H1 (cell line): ENCODE data around the gene FOSL1. TPM values are rescaled to one million over a fixed set of nuclear protein-coding genes. Genes with fewer than 3 reads are reported as not detected.

Source experiments
- CTCF ChIA-PET: fragments of 300-600 bp; sonication (Branson Sonifier 250); formaldehyde crosslinking; loops from one replicate; lab custom pipeline; 2021; ENCODE audit not compliant: partially characterized antibody; lab: Charles Lee
- POLR2A ChIA-PET: fragments of 300-600 bp; sonication (Branson Sonifier 250); formaldehyde crosslinking; loops from one replicate; lab custom pipeline; 2021; ENCODE audit warnings: inconsistent platforms; ENCODE audit not compliant: partially characterized antibody; lab: Charles Lee
- DNase-seq, 2 experiments: peaks; one replicate each; pipeline versions ENCODE4 v3.0.0 to v3.0.0-alpha.2; 2010 to 2022; ENCODE audit warnings: low spot score in 2 of 2, low read depth in 1 of 2, mixed read lengths in 1 of 2
- FAIRE-seq: peaks from 2 replicates; lab custom pipeline; 2011; peaks lifted over from hg19 to GRCh38; lab: Jason Lieb, UNC
- H2AFZ ChIP-seq: 2 replicates; pipeline ENCODE4 v1.8.1; 2012; ENCODE audit warnings: low read length, inconsistent platforms
- H2AK5ac ChIP-seq: 2 replicates; pipeline ENCODE4 v1.6.1; 2013; ENCODE audit warnings: low read depth, low read length
- H2BK120ac ChIP-seq: replicated peaks from 2 replicates; pipeline ENCODE3; 2013; ENCODE audit warnings: low read depth, low read length, inconsistent platforms
- H2BK12ac ChIP-seq: 2 replicates; pipeline ENCODE4 v1.6.1; 2013; ENCODE audit warnings: low read depth, low read length
- H2BK15ac ChIP-seq: 2 replicates; pipeline ENCODE4 v1.6.1; 2013; ENCODE audit warnings: low read length
- H2BK20ac ChIP-seq: 2 replicates; pipeline ENCODE4 v1.6.1; 2013; ENCODE audit warnings: low read length
- H2BK5ac ChIP-seq: 2 replicates; pipeline ENCODE4 v1.6.1; 2013; ENCODE audit warnings: low read depth, low read length
- H3K14ac ChIP-seq: 2 replicates; pipeline ENCODE4 v1.6.1; 2013; ENCODE audit warnings: inconsistent platforms; ENCODE audit not compliant: insufficient read length
- H3K18ac ChIP-seq: 2 replicates; pipeline ENCODE4 v1.6.1; 2013; ENCODE audit warnings: low read length; ENCODE audit errors: extremely low read depth
- H3K23ac ChIP-seq: 2 replicates; pipeline ENCODE4 v1.6.1; 2013; ENCODE audit warnings: inconsistent platforms; ENCODE audit not compliant: insufficient read length
- H3K23me2 ChIP-seq: 2 replicates; pipeline ENCODE4 v1.6.1; 2013; ENCODE audit warnings: low read depth, low read length
- H3K27ac ChIP-seq: 2 replicates; pipeline ENCODE4 v1.6.1; 2011; ENCODE audit warnings: low read depth, low read length, inconsistent platforms
- H3K27me3 ChIP-seq, 4 experiments: replicated peaks in 1 of 4; 1 replicate in 1 of 4; 2 replicates in 3 of 4; pipeline versions ENCODE4 v1.6.1 to v1.8.1; 2011 to 2013; ENCODE audit warnings: low read length in 3 of 4, mild to moderate bottlenecking in 3 of 4, inconsistent platforms in 2 of 4, mixed read lengths in 2 of 4, moderate library complexity in 1 of 4; ENCODE audit not compliant: control insufficient read depth in 3 of 4, insufficient read depth in 3 of 4; ENCODE audit errors: extremely low read depth in 1 of 4
- H3K36me3 ChIP-seq, 4 experiments: 2 replicates each; pipeline versions ENCODE4 v1.6.1 to v1.8.1; 2011 to 2013; ENCODE audit warnings: mild to moderate bottlenecking in 4 of 4, low read length in 3 of 4, moderate library complexity in 2 of 4, control low read depth in 1 of 4, inconsistent platforms in 1 of 4; ENCODE audit not compliant: insufficient read depth in 4 of 4, control insufficient read depth in 2 of 4
- H3K4ac ChIP-seq: replicated peaks from 2 replicates; pipeline ENCODE3; 2013; ENCODE audit warnings: low read length, low read depth, mixed read lengths, inconsistent platforms; ENCODE audit not compliant: insufficient read length
- H3K4me1 ChIP-seq, 4 experiments: replicated peaks in 1 of 4; 1 replicate in 1 of 4; 2 replicates in 3 of 4; pipeline versions ENCODE4 v1.6.1 to v1.8.1; 2011 to 2013; ENCODE audit warnings: low read length in 3 of 4, inconsistent platforms in 2 of 4, mixed read lengths in 1 of 4; ENCODE audit not compliant: insufficient read depth in 4 of 4, control insufficient read depth in 3 of 4
- H3K4me2 ChIP-seq, 2 experiments: 2 replicates each; pipeline versions ENCODE4 v1.6.1 to v1.8.1; 2011 to 2013; ENCODE audit warnings: low read depth in 2 of 2, low read length in 2 of 2, control low read depth in 1 of 2, inconsistent platforms in 1 of 2, mild to moderate bottlenecking in 1 of 2; ENCODE audit not compliant: insufficient read depth in 1 of 2
- H3K4me3 ChIP-seq, 4 experiments: fragments of 200-600, 300-600 bp in 1 of 4; sonication (generic), shearing (Covaris generic), sonication (Bioruptor Twin) in 1 of 4; 2 replicates each; pipeline versions ENCODE4 v1.5.1 to v1.8.1; 2011 to 2016; ENCODE audit warnings: low read length in 4 of 4, low read depth in 3 of 4, control low read depth in 2 of 4, inconsistent platforms in 2 of 4, mild to moderate bottlenecking in 2 of 4, mixed read lengths in 1 of 4, moderate library complexity in 1 of 4; ENCODE audit not compliant: insufficient read depth in 2 of 4; ENCODE audit errors: extremely low read depth in 1 of 4
- H3K56ac ChIP-seq: replicated peaks from 2 replicates; pipeline ENCODE3; 2013; ENCODE audit warnings: low read depth, mild to moderate bottlenecking, mixed read lengths, low read length, inconsistent platforms; ENCODE audit not compliant: insufficient read length
- H3K79me1 ChIP-seq: 2 replicates; pipeline ENCODE4 v1.6.1; 2013; ENCODE audit warnings: low read depth, low read length, control low read depth
- H3K79me2 ChIP-seq, 2 experiments: 2 replicates each; pipeline versions ENCODE4 v1.6.1 to v1.8.1; 2012 to 2013; ENCODE audit warnings: low read length in 2 of 2, mild to moderate bottlenecking in 2 of 2, inconsistent platforms in 1 of 2; ENCODE audit not compliant: insufficient read depth in 2 of 2, control insufficient read depth in 1 of 2
- H3K9ac ChIP-seq, 4 experiments: replicated peaks in 1 of 4; 1 replicate in 1 of 4; 2 replicates in 3 of 4; pipeline versions ENCODE4 v1.6.1 to v1.8.1; 2011 to 2013; ENCODE audit warnings: low read depth in 3 of 4, low read length in 3 of 4, control low read depth in 2 of 4, mild to moderate bottlenecking in 2 of 4, moderate library complexity in 2 of 4, inconsistent platforms in 1 of 4; ENCODE audit errors: extremely low read depth in 1 of 4
- H3K9me3 ChIP-seq, 2 experiments: 2 replicates each; pipeline versions ENCODE4 v1.6.1 to v1.8.1; 2012 to 2013; ENCODE audit warnings: mild to moderate bottlenecking in 2 of 2, moderate library complexity in 2 of 2, control low read depth in 1 of 2, inconsistent platforms in 1 of 2, low read depth in 1 of 2, low read length in 1 of 2, mixed read lengths in 1 of 2; ENCODE audit not compliant: insufficient read depth in 2 of 2
- H4K20me1 ChIP-seq, 2 experiments: replicated peaks in 1 of 2; 2 replicates each; pipeline versions ENCODE3 to v1.8.1; 2011 to 2013; ENCODE audit warnings: inconsistent platforms in 2 of 2, low read length in 2 of 2, mild to moderate bottlenecking in 1 of 2; ENCODE audit not compliant: insufficient read depth in 2 of 2, control insufficient read depth in 1 of 2
- H4K5ac ChIP-seq: 2 replicates; pipeline ENCODE4 v1.6.1; 2013; ENCODE audit warnings: low read length, low read depth, mixed read lengths, inconsistent platforms; ENCODE audit not compliant: insufficient read length
- H4K8ac ChIP-seq: 2 replicates; pipeline ENCODE4 v1.8.0; 2013; ENCODE audit warnings: mild to moderate bottlenecking, moderate library complexity, low read length, inconsistent platforms; ENCODE audit not compliant: insufficient read depth; ENCODE audit errors: extremely low read depth
- H4K91ac ChIP-seq: replicated peaks from 2 replicates; pipeline ENCODE3; 2013; ENCODE audit warnings: low read length, mixed read lengths, inconsistent platforms; ENCODE audit not compliant: insufficient read length
- ATF3 ChIP-seq: IDR thresholded peaks from 2 replicates; pipeline ENCODE4 v1.6.1; 2011; ENCODE audit warnings: low read depth, mild to moderate bottlenecking, low read length; ENCODE audit not compliant: insufficient read depth
- CBX8 ChIP-seq: fragments of 300-800, 300-1000 bp; sonication (generic); IDR thresholded peaks from 2 replicates; pipeline ENCODE4 v1.7.1; 2016; ENCODE audit warnings: low read depth, low read length, borderline replicate concordance
- CREB1 ChIP-seq: IDR thresholded peaks from 2 replicates; pipeline ENCODE4 v1.6.1; 2012; ENCODE audit warnings: inconsistent platforms
- EGR1 ChIP-seq: IDR thresholded peaks from 2 replicates; pipeline ENCODE4 v1.6.1; 2011; ENCODE audit warnings: low read depth, low read length, borderline replicate concordance
- PHF8 ChIP-seq: fragments of 200-600 bp; sonication (generic); conservative IDR thresholded peaks from 2 replicates; pipeline ENCODE4 v1.7.1; 2012; ENCODE audit warnings: low read depth, mild to moderate bottlenecking, inconsistent platforms, low read length, moderate library complexity
- RNF2 ChIP-seq: fragments of 200-900, 300-1000 bp; sonication (generic); IDR thresholded peaks from 2 replicates; pipeline ENCODE4 v1.7.1; 2016; ENCODE audit warnings: borderline replicate concordance, low read depth, mild to moderate bottlenecking, antibody characterized with exemption, low read length; ENCODE audit not compliant: poor library complexity, severe bottlenecking; ENCODE audit errors: missing control alignments
- SP1 ChIP-seq: IDR thresholded peaks from 2 replicates; pipeline ENCODE4 v1.6.1; 2011; ENCODE audit warnings: low read depth, low read length
- SUZ12 ChIP-seq: fragments of 200-600 bp; sonication (generic); IDR thresholded peaks from 2 replicates; pipeline ENCODE4 v1.6.1; 2012; ENCODE audit warnings: mild to moderate bottlenecking, inconsistent platforms, low read length, moderate library complexity, mixed read lengths
- TAF1 ChIP-seq: IDR thresholded peaks from 2 replicates; pipeline ENCODE4 v1.6.1; 2011; ENCODE audit warnings: mild to moderate bottlenecking, low read depth, low read length
- TAF7 ChIP-seq: optimal IDR thresholded peaks from 2 replicates; pipeline ENCODE3; 2011; ENCODE audit warnings: low read depth, mild to moderate bottlenecking, inconsistent platforms, low read length, moderate library complexity, borderline replicate concordance
- whole genome bisulfite sequencing, 2 experiments: shearing (Covaris generic) in 1 of 2; methylation state at CpG; one replicate each; pipeline versions ENCODE4 v1.1.6 to v1.1.7; 2013 to 2015; ENCODE audit warnings: low lambda C conversion rate in 2 of 2, mixed read lengths in 2 of 2, inconsistent platforms in 1 of 2, low coverage in 1 of 2, missing lambda C conversion rate in 1 of 2; ENCODE audit not compliant: insufficient replicate concordance in 2 of 2, insufficient coverage in 1 of 2, insufficient read length in 1 of 2; ENCODE audit errors: extremely low coverage in 1 of 2, missing lambda C conversion rate in 1 of 2; 5-methylcytosine and 5-hydroxymethylcytosine counted together
- polyA plus RNA-seq, 7 experiments: library from polyadenylated mRNA; depleted of rRNA in 3 of 7; stranded (reverse) in 5 of 7; unstranded in 2 of 7; fragments of >200 nt in 5 of 7; fragments of 200-250 nt in 2 of 7; gene quantifications; 1 replicate in 5 of 7; 2 replicates in 1 of 7; 4 replicates in 1 of 7; pipeline versions ENCODE4 v1.2.1 to v1.2.3, GENCODE V29; 2011 to 2013; ENCODE audit warnings: missing spikeins in 2 of 7, mixed read lengths in 2 of 7
- total RNA-seq: library from RNA; stranded (reverse); fragmentation: NEBNext Ultra II Directional; extraction: Animal tissue kit (Norgen Biotek cat#: 25700); gene quantifications from 2 replicates; pipeline ENCODE4 v1.2.1, GENCODE V29; 2021

Gene FOSL1
- total and polyA plus RNA-seq, 2 of the 8 experiments (the other 6 are each of a cell fraction or from before 2014, with no cell fraction given): 6.3 to 7.2 TPM

DNA sequence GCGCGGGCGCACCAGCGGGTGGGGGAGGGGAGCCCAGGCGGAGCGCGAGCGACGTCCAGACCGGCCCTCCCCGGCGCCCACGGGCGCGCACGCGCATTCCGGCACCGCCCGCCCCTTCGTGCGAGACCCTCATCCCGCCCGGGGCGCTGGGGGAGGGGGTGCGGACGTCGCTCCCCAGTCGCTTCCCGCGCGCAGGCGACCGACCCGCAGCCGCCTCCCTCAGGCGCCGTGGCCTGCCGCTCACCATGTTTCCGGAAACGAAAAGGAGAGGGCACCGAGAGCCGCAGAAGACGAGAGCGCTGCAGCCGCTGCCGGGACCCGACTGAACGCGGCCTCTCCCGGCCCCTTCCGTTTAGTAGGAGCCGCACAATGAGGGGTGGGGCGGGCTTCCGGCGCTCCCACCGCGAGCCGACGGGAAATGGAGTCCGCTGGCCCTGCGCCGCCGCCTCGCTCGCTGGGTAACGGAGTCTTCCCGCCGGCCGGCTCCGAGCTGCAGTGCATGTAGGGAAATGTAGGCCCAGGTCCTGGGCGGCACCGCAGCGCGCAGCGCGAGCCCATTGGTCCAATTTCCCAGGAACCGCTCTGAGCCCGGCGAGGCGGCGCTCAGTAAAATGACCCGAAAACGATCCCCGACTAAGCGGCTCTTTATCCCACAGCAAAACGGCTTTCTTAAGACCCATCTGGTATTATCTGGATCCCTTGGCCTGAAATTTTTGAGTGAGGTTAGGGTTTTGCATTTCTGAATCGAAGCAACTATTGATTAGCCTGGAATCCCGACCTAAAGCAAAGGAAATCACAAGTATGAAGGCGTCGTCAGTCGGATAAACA lies 42.1 kb downstream of the FOSL1 start, which contains the start of gene CFL1:
Gene CFL1 (minus strand): TSS at position 328 of the 828 bp plus-strand sequence. CDS start 81 bp downstream, at position 247.
- Histone ChIP-seq H2BK20ac (no peak within 1 kb of the TSS), H3K4me2 (peak within 1 kb of the TSS; percentile 95 to 97), H2BK12ac (no peak within 1 kb of the TSS), H2BK15ac (no peak within 1 kb of the TSS), H3K36me3 (peaks cover 17 to 31% (median 26%) of the 10 kb centered on the region in 4 experiments), H3K4ac (peak within 1 kb of the TSS; percentile 63), H3K56ac (peak within 1 kb of the TSS; percentile 48), H3K23me2 (peaks cover 19% of the 10 kb centered on the region), H3K9me3 (no peaks in the 10 kb centered on the region), H3K4me1 (peaks cover 0 to 15% (median 6%) of the 10 kb centered on the region in 4 experiments; a peak in 5 of 7 replicates), H4K91ac (peak within 1 kb of the TSS; percentile 77), H3K14ac (no peak within 1 kb of the TSS), H3K9ac (peak within 1 kb of the TSS; percentile 87 to 90 (median 88)), H4K20me1 (peaks cover 27 to 29% of the 10 kb centered on the region in 2 experiments), H3K23ac (no peak within 1 kb of the TSS), H2BK5ac (peak within 1 kb of the TSS; percentile 95), H3K27me3 (no peaks in the 10 kb centered on the region), H3K79me2 (peaks cover 15 to 41% of the 10 kb centered on the region in 2 experiments), H2AK5ac (peak within 1 kb of the TSS; percentile 61; the same call in 1 of the 2 replicates), H3K79me1 (peaks cover 20% of the 10 kb centered on the region), H3K18ac (peak within 1 kb of the TSS; percentile 65), H3K27ac (peak within 1 kb of the TSS; percentile 82), H2AFZ (peak within 1 kb of the TSS; percentile 65; the same call in 1 of the 2 replicates), H2BK120ac (no peak within 1 kb of the TSS), H4K5ac (peak within 1 kb of the TSS; percentile 71), H4K8ac (peak within 1 kb of the TSS; percentile 95), H3K4me3 (peak within 1 kb of the TSS; percentile 86 to 96 (median 91))
- no peak for FAIRE-seq
- CTCF ChIA-PET: interaction anchor here (0.7 to 9.9 kb wide), 7 partner anchors 9 to 88 kb away, joined by 3 to 191 read pairs (median 29); partner anchors contain the start of genes CCDC85B, CTSW and FIBP
- POLR2A ChIA-PET: interaction anchor here (0.6 to 39.7 kb wide), 29 partner anchors 2 to 243 kb away, joined by 3 to 1071 read pairs (median 4); partner anchors contain the start of genes AP5B1, CCDC85B, CFL1 and CTSW
- WGBS, 2 experiments: 1% methylated on average over 53 of the region's 92 CpGs; no CpG with 5 or more reads in 1 of the 2 experiments
- peak; percentile 93 to 96 for DNase-seq
- TF ChIP-seq TAF1: peak; percentile 100
- TF ChIP-seq CBX8: no peak
- no peak for TF ChIP-seq SUZ12
- TF ChIP-seq PHF8: peak; percentile 94
- TF ChIP-seq TAF7: peak; percentile 99
- peak; percentile 49; the same call in 1 of the 2 replicates for TF ChIP-seq CREB1
- 0 out of 2 replicates have a peak, but pooled peaks have one; percentile 32 for TF ChIP-seq EGR1
- TF ChIP-seq RNF2: no peak
- TF ChIP-seq SP1: peak; percentile 44; the same call in 1 of the 2 replicates
- TF ChIP-seq ATF3: 0 out of 2 replicates have a peak, but pooled peaks have one; percentile 16
